ENCODE results near the gene MPO. TPM values are rescaled to one million over a fixed set of nuclear protein-coding genes. Genes with fewer than 3 reads are reported as not detected.

The MPO gene
- total and polyA plus RNA-seq, 2 donors (not counting 1 experiment from before 2014, with no cell fraction given): 0.07 TPM; not detected in 1

DNA sequence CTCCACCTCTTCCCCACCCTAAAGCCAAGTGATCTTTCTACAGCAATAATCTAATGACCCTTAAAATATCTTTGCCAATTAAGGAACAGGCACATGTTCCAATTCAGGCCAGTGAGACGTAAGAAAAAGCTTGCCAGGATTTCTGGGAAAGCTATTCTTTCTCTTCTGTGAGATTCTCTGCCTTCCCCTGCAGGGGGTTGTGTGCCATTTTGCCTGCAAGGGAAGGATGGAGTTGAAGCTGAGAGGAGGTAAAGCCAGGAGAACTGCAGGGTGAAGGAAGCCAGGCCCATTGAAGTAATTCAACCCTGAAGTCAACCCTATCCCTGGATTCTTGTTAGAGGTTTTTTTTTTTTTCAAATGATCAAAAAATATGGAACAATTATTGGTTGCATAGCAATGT, 51.4 kb downstream of the MPO start:
- no peak for DNase-seq
- Histone ChIP-seq H3K36me3 (replicated peaks in 1 of 2; ENCODE audit: control extremely low read depth in 1 of 2, control insufficient read depth in 1 of 2, extremely low read depth in 1 of 2, insufficient read depth in 2 of 2, low read length in 1 of 2) (no peaks in the 10 kb centered on the region), H3K4me1 (ENCODE audit: control insufficient read depth in 2 of 2, insufficient read depth in 2 of 2, low read length in 2 of 2) (peaks cover 20 to 25% of the 10 kb centered on the region in 2 donors), H4K20me1 (ENCODE audit: control insufficient read depth, insufficient read depth, low read length, poor library complexity, severe bottlenecking) (no peaks in the 10 kb centered on the region), H2AFZ (ENCODE audit: insufficient read depth, low read depth, low read length, poor library complexity, severe bottlenecking) (no peak overlapping the region), H3K4me3 (ENCODE audit: control extremely low read depth in 1 of 5, extremely low read depth in 1 of 5, insufficient read depth in 1 of 5, low read depth in 2 of 5, low read length in 4 of 5) (no peak overlapping the region), H3K9me3 (ENCODE audit: control extremely low read depth in 1 of 3, control insufficient read depth in 2 of 3, insufficient read depth in 1 of 3, low read length in 2 of 3) (no peaks in the 10 kb centered on the region), H3K4me2 (replicated peaks; ENCODE audit: low read depth, low read length, poor library complexity, severe bottlenecking) (no peak overlapping the region), H3K27ac (ENCODE audit: low read length in 2 of 2) (no peak overlapping the region), H3K9ac (ENCODE audit: low read length) (no peak overlapping the region), H3K79me2 (ENCODE audit: control insufficient read depth, insufficient read depth, low read length) (no peaks in the 10 kb centered on the region), H3K27me3 (replicated peaks in 1 of 4; ENCODE audit: control extremely low read depth in 1 of 4, control insufficient read depth in 3 of 4, insufficient read depth in 4 of 4, low read length in 3 of 4) (peaks cover 0 to 6% (median 2%) of the 10 kb centered on the region in 4 experiments)
- peaks cover 7% of the 10 kb centered on the region for H3K27me3 Mint-ChIP-seq
- no peak overlapping the region for H3K27ac Mint-ChIP-seq
- no peaks in the 10 kb centered on the region for H3K9me3 Mint-ChIP-seq (ENCODE audit: insufficient read depth)
- no peak for ATAC-seq (ENCODE audit: low read depth)
- ChIA-PET CTCF (interaction anchor here (0.6 to 1.3 kb wide), 3 partner anchors 18 to 1208 kb away, joined by 3 to 6 read pairs (median 4); no protein-coding TSS in a partner anchor), POLR2A (interaction anchor here (0.5 kb wide), 1 partner anchor 929 kb away, joined by 3 read pairs; no protein-coding TSS in a partner anchor)
- 83% methylated on average over 1 of the region's 1 CpG for WGBS (ENCODE audit: insufficient coverage)
- H3K4me1 Mint-ChIP-seq: peaks cover 27% of the 10 kb centered on the region
- intact Hi-C loops (cut with micrococcal nuclease): no loop called here
- no peak for TF ChIP-seq EZH2 (IDR thresholded peaks at IDR 0.05; ENCODE audit: borderline replicate concordance, insufficient read depth, low read depth, low read length, poor library complexity, severe bottlenecking)
- TF ChIP-seq, protein P1, sequence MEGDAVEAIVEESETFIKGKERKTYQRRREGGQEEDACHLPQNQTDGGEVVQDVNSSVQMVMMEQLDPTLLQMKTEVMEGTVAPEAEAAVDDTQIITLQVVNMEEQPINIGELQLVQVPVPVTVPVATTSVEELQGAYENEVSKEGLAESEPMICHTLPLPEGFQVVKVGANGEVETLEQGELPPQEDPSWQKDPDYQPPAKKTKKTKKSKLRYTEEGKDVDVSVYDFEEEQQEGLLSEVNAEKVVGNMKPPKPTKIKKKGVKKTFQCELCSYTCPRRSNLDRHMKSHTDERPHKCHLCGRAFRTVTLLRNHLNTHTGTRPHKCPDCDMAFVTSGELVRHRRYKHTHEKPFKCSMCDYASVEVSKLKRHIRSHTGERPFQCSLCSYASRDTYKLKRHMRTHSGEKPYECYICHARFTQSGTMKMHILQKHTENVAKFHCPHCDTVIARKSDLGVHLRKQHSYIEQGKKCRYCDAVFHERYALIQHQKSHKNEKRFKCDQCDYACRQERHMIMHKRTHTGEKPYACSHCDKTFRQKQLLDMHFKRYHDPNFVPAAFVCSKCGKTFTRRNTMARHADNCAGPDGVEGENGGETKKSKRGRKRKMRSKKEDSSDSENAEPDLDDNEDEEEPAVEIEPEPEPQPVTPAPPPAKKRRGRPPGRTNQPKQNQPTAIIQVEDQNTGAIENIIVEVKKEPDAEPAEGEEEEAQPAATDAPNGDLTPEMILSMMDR (IDR thresholded peaks at IDR 0.05): no peak
- H3K4me3 Mint-ChIP-seq: no peak overlapping the region

DNA sequence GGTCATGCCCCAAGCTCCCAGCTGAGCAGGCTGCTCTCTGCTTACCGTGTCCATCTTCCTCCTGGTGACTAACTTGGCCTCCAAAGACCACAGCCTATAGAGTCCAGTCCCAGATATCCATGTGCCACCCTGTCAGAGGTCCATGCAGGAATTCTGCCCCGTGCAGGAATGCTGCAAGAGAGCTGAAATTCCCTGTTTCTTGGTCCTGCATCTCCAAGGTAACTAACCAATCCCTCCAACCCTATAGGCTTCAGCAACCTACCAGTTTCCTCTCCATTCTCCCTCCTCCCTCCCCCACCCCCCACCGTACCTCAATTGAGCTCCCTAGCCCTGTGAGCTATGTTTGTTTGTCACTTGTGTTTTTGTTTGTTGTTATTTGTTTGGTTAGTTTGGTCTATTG, 52.1 kb downstream of the MPO start:
- no peak overlapping the region for H3K9ac ChIP-seq (ENCODE audit: low read length)
- no peaks in the 10 kb centered on the region for H3K9me3 ChIP-seq (ENCODE audit: control extremely low read depth in 1 of 3, control insufficient read depth in 2 of 3, insufficient read depth in 1 of 3, low read length in 2 of 3)
- H3K4me2 ChIP-seq (replicated peaks; ENCODE audit: low read depth, low read length, poor library complexity, severe bottlenecking): no peak overlapping the region
- H3K36me3 ChIP-seq (replicated peaks in 1 of 2; ENCODE audit: control extremely low read depth in 1 of 2, control insufficient read depth in 1 of 2, extremely low read depth in 1 of 2, insufficient read depth in 2 of 2, low read length in 1 of 2): no peaks in the 10 kb centered on the region
- H3K79me2 ChIP-seq (ENCODE audit: control insufficient read depth, insufficient read depth, low read length): no peaks in the 10 kb centered on the region
- no peak overlapping the region for H3K27ac ChIP-seq (ENCODE audit: low read length in 2 of 2)
- peaks cover 23% of the 10 kb centered on the region for H3K4me1 Mint-ChIP-seq
- no peak overlapping the region for H3K4me3 ChIP-seq (ENCODE audit: control extremely low read depth in 1 of 5, extremely low read depth in 1 of 5, insufficient read depth in 1 of 5, low read depth in 2 of 5, low read length in 4 of 5)
- TF ChIP-seq, protein P1 (IDR thresholded peaks at IDR 0.05): no peak
- no peak for TF ChIP-seq EZH2 (IDR thresholded peaks at IDR 0.05; ENCODE audit: borderline replicate concordance, insufficient read depth, low read depth, low read length, poor library complexity, severe bottlenecking)
- no peak overlapping the region for H2AFZ ChIP-seq (ENCODE audit: insufficient read depth, low read depth, low read length, poor library complexity, severe bottlenecking)
- intact Hi-C loops (cut with micrococcal nuclease): no loop called here
- H3K27ac Mint-ChIP-seq: no peak overlapping the region
- H3K4me1 ChIP-seq (ENCODE audit: control insufficient read depth in 2 of 2, insufficient read depth in 2 of 2, low read length in 2 of 2): peaks cover 18 to 19% of the 10 kb centered on the region in 2 donors
- ATAC-seq (ENCODE audit: low read depth) (no peak), DNase-seq (no peak)
- POLR2A ChIA-PET: interaction anchor here (0.5 kb wide), 1 partner anchor 930 kb away, joined by 3 read pairs; no protein-coding TSS in a partner anchor
- H3K27me3 ChIP-seq (replicated peaks in 1 of 4; ENCODE audit: control extremely low read depth in 1 of 4, control insufficient read depth in 3 of 4, insufficient read depth in 4 of 4, low read length in 3 of 4): peaks cover 0 to 6% (median 2%) of the 10 kb centered on the region in 4 experiments
- no peaks in the 10 kb centered on the region for H3K9me3 Mint-ChIP-seq (ENCODE audit: insufficient read depth)
- H3K4me3 Mint-ChIP-seq: no peak overlapping the region
- 70% methylated on average over 1 of the region's 3 CpGs for WGBS (ENCODE audit: insufficient coverage)
- H4K20me1 ChIP-seq (ENCODE audit: control insufficient read depth, insufficient read depth, low read length, poor library complexity, severe bottlenecking): no peaks in the 10 kb centered on the region
- peaks cover 11% of the 10 kb centered on the region for H3K27me3 Mint-ChIP-seq
- CTCF ChIA-PET: interaction anchor here (0.6 to 2.3 kb wide), 3 partner anchors 13 to 1207 kb away, joined by 6 to 7 read pairs (median 6); no protein-coding TSS in a partner anchor
